H9 (cell line): Measurements from ENCODE around the gene ANKFY1. TPM values are rescaled to one million over a fixed set of nuclear protein-coding genes. Genes with fewer than 3 reads are reported as not detected.

ENCODE experiments used
- DNase-seq: peaks from one replicate; pipeline ENCODE4 v3.0.0-alpha.2; 2017
- H2AFZ ChIP-seq: one replicate; pipeline ENCODE4 v1.6.1; 2013; ENCODE audit warnings: mild to moderate bottlenecking, low read length, control low read depth, moderate library complexity
- H2AK5ac ChIP-seq: 2 replicates; pipeline ENCODE4 v1.6.1; 2013; ENCODE audit warnings: low read length, control low read depth, mixed read lengths; ENCODE audit not compliant: insufficient read length
- H2BK120ac ChIP-seq: one replicate; pipeline ENCODE4 v1.6.1; 2013; ENCODE audit warnings: low read depth, mild to moderate bottlenecking, low read length, control low read depth, inconsistent platforms; ENCODE audit not compliant: poor library complexity, severe bottlenecking
- H2BK12ac ChIP-seq: 2 replicates; pipeline ENCODE4 v1.6.1; 2013; ENCODE audit warnings: low read length, control low read depth, mixed read lengths, low read depth; ENCODE audit not compliant: insufficient read length
- H2BK15ac ChIP-seq: 2 replicates; pipeline ENCODE4 v1.6.1; 2013; ENCODE audit warnings: low read depth, low read length, control low read depth
- H2BK20ac ChIP-seq: one replicate; pipeline ENCODE4 v1.6.1; 2013; ENCODE audit warnings: low read depth, mild to moderate bottlenecking, low read length, control low read depth, inconsistent platforms; ENCODE audit not compliant: poor library complexity, severe bottlenecking
- H2BK5ac ChIP-seq: 2 replicates; pipeline ENCODE4 v1.6.1; 2013; ENCODE audit warnings: low read length, control low read depth, mixed read lengths; ENCODE audit not compliant: insufficient read length
- H3K14ac ChIP-seq: 2 replicates; pipeline ENCODE4 v1.6.1; 2013; ENCODE audit warnings: low read length, control low read depth; ENCODE audit not compliant: insufficient read depth
- H3K18ac ChIP-seq: 2 replicates; pipeline ENCODE4 v1.6.1; 2013; ENCODE audit warnings: low read depth, mild to moderate bottlenecking, mixed read lengths, low read length, control low read depth; ENCODE audit not compliant: insufficient read length
- H3K23ac ChIP-seq: 2 replicates; pipeline ENCODE4 v1.6.1; 2013; ENCODE audit warnings: low read length, control low read depth, mixed read lengths, low read depth; ENCODE audit not compliant: insufficient read length
- H3K23me2 ChIP-seq: 2 replicates; pipeline ENCODE4 v1.6.1; 2013; ENCODE audit warnings: low read depth, mild to moderate bottlenecking, mixed read lengths, low read length, control low read depth; ENCODE audit not compliant: insufficient read length, poor library complexity, severe bottlenecking
- H3K27ac ChIP-seq: 2 replicates; pipeline ENCODE4 v1.5.1; 2013; ENCODE audit warnings: low read length, control low read depth, mixed read lengths, low read depth; ENCODE audit not compliant: insufficient read length
- H3K27me3 ChIP-seq: 2 replicates; pipeline ENCODE4 v1.6.1; 2013; ENCODE audit warnings: low read length, control low read depth, inconsistent platforms; ENCODE audit not compliant: insufficient read depth
- H3K4ac ChIP-seq: 2 replicates; pipeline ENCODE4 v1.6.1; 2013; ENCODE audit warnings: low read depth, mild to moderate bottlenecking, control low read depth, inconsistent platforms, low read length, moderate library complexity
- H3K4me1 ChIP-seq: 2 replicates; pipeline ENCODE4 v1.6.1; 2013; ENCODE audit warnings: low read length, control low read depth, inconsistent platforms; ENCODE audit not compliant: insufficient read depth
- H3K4me2 ChIP-seq: 2 replicates; pipeline ENCODE4 v1.6.1; 2013; ENCODE audit warnings: low read length, control low read depth, mixed read lengths; ENCODE audit not compliant: insufficient read length, insufficient read depth
- H3K56ac ChIP-seq: 2 replicates; pipeline ENCODE4 v1.6.1; 2013; ENCODE audit warnings: low read depth, mild to moderate bottlenecking, mixed read lengths, low read length, control low read depth; ENCODE audit not compliant: insufficient read length
- H3K79me1 ChIP-seq: 2 replicates; pipeline ENCODE4 v1.6.1; 2013; ENCODE audit warnings: low read depth, mild to moderate bottlenecking, moderate library complexity, low read length, control low read depth, inconsistent platforms; ENCODE audit not compliant: insufficient read depth, poor library complexity, severe bottlenecking
- H3K79me2 ChIP-seq: 2 replicates; pipeline ENCODE4 v1.6.1; 2013; ENCODE audit warnings: low read length, control low read depth, inconsistent platforms; ENCODE audit not compliant: insufficient read depth
- H3K9ac ChIP-seq: 2 replicates; pipeline ENCODE4 v1.6.1; 2013; ENCODE audit warnings: low read length, control low read depth, mixed read lengths; ENCODE audit not compliant: insufficient read length; ENCODE audit errors: extremely low read depth
- H3K9me3 ChIP-seq: one replicate; pipeline ENCODE4 v1.6.1; 2013; ENCODE audit warnings: low read depth, low read length, inconsistent platforms; ENCODE audit not compliant: control insufficient read depth
- H3T11ph ChIP-seq: one replicate; pipeline ENCODE4 v1.6.1; 2013; ENCODE audit warnings: mild to moderate bottlenecking, low read length, control low read depth, inconsistent platforms
- H4K20me1 ChIP-seq: one replicate; pipeline ENCODE4 v1.6.1; 2013; ENCODE audit not compliant: control insufficient read depth, insufficient read length, insufficient read depth
- H4K5ac ChIP-seq: 2 replicates; pipeline ENCODE4 v1.6.1; 2013; ENCODE audit warnings: low read depth, mild to moderate bottlenecking, mixed read lengths, low read length, control low read depth; ENCODE audit not compliant: insufficient read length
- H4K8ac ChIP-seq: replicated peaks from 2 replicates; pipeline ENCODE4 v1.6.1; 2013; ENCODE audit warnings: low read length, control low read depth, mixed read lengths, low read depth; ENCODE audit not compliant: insufficient read length
- H4K91ac ChIP-seq: 2 replicates; pipeline ENCODE4 v1.6.1; 2013; ENCODE audit warnings: low read depth, mild to moderate bottlenecking, moderate library complexity, mixed read lengths, low read length, control low read depth; ENCODE audit not compliant: insufficient read length
- H3K27ac Mint-ChIP-seq, 3 experiments: 2 replicates in 2 of 3; 3 replicates in 1 of 3; pipeline ENCODE4 v1.8.0; 2020 to 2021; ENCODE audit warnings: mixed read lengths in 3 of 3, mild to moderate bottlenecking in 1 of 3, moderate library complexity in 1 of 3
- H3K27me3 Mint-ChIP-seq: 2 replicates; pipeline ENCODE4 v1.8.0; 2021; ENCODE audit warnings: low read depth, mild to moderate bottlenecking, moderate library complexity, mixed read lengths
- H3K36me3 Mint-ChIP-seq, 3 experiments: 2 replicates in 2 of 3; 3 replicates in 1 of 3; pipeline ENCODE4 v1.8.0; 2020 to 2021; ENCODE audit warnings: low read depth in 3 of 3, mixed read lengths in 3 of 3; ENCODE audit not compliant: insufficient read depth in 1 of 3
- H3K4me1 Mint-ChIP-seq, 2 experiments: 2 replicates each; pipeline ENCODE4 v1.8.0; 2020; ENCODE audit warnings: mixed read lengths in 2 of 2
- H3K4me3 Mint-ChIP-seq, 2 experiments: 2 replicates in 1 of 2; 3 replicates in 1 of 2; pipeline ENCODE4 v1.8.0; 2020 to 2021; ENCODE audit warnings: mild to moderate bottlenecking in 2 of 2, mixed read lengths in 2 of 2, moderate library complexity in 1 of 2
- H3K9me3 Mint-ChIP-seq, 2 experiments: 2 replicates in 1 of 2; 3 replicates in 1 of 2; pipeline ENCODE4 v1.8.0; 2020; ENCODE audit warnings: mild to moderate bottlenecking in 2 of 2, mixed read lengths in 2 of 2, moderate library complexity in 1 of 2
- WGBS: extraction: QIAGEN DNeasy Blood & Tissue Kit; methylation state at CpG from one replicate; pipeline ENCODE4 v1.1.7; 2013; ENCODE audit warnings: missing lambda C conversion rate, low lambda C conversion rate, mixed read lengths; ENCODE audit not compliant: insufficient read length; ENCODE audit errors: extremely low coverage; 5-methylcytosine and 5-hydroxymethylcytosine counted together
- total RNA-seq: library from RNA; stranded (reverse); gene quantifications from 2 replicates; pipeline ENCODE4 v1.2.1, GENCODE V29; 2021
- TF ChIP-seq, protein P1 (sequence below): fragments of 200-600 bp; sonication (generic); conservative IDR thresholded peaks from 3 replicates; pipeline ENCODE4 v1.8.0; 2021; ENCODE audit warnings: antibody characterized with exemption, mild to moderate bottlenecking

ANKFY1 gene
- total RNA-seq, 1 experiment from 2014 or later: 51.9 TPM

DNA sequence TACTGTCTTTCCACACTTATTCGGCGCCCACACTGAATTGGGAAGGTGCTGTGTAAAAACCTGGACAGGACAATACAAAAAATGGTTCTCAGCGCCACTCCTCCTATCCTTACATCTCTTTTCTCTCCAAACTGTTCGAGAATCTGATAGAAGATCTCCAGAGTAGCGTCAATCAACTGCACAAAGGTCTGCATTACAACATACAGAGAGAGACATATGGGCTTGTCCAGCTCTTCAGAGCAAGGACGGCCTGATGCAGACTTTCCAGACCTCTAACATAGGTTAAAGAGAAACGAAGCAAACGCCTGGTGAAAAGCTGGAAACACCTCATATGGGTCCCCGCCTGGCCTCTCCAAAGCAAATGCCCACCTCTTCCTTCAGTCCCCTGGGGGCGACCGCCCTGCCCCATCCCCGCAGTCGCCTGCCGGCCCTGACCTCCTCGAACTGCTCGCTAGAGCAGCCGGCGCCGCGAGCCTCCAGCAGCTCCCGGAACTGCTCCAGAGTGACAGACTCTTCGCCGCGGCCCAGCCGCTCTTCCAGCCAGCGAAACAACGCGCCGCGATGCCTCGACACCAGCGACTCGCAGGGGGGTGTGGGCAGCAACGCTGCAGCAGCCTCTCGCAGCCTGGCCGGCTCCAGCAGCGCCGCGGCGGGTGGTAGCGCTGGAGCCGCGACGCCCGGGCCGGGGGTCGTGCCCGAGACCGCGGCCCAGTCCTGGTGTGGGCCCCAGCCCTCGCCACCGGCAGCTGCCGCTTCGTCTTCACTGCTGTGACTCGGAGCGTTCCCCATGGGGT lies 121.5 kb downstream of the ANKFY1 start:
- H3K56ac ChIP-seq: no peak overlapping the region
- no peak overlapping the region for H3T11ph ChIP-seq
- H3K27ac ChIP-seq: no peak overlapping the region
- H3K23me2 ChIP-seq: peaks cover 6% of the 10 kb centered on the region
- H4K20me1 ChIP-seq: no peaks in the 10 kb centered on the region
- H2AFZ ChIP-seq: no peak overlapping the region
- peak overlapping the region; percentile 88 for H3K4me2 ChIP-seq
- Mint-ChIP-seq H3K4me3 (peak overlapping the region; percentile 92 to 98), H3K27ac (no peak overlapping the region), H3K4me1 (peaks cover 16% of the 10 kb centered on the region in 2 experiments), H3K27me3 (no peaks in the 10 kb centered on the region; the same call in 1 of the 2 replicates), H3K9me3 (no peaks in the 10 kb centered on the region; a peak in 1 of 5 replicates), H3K36me3 (peaks cover 0 to 1% (median 0%) of the 10 kb centered on the region in 3 experiments; a peak in 1 of 7 replicates)
- no peak overlapping the region for H4K5ac ChIP-seq
- H3K79me1 ChIP-seq: no peaks in the 10 kb centered on the region
- no peak overlapping the region for H4K8ac ChIP-seq
- no peak overlapping the region for H2BK20ac ChIP-seq
- no peaks in the 10 kb centered on the region for H3K4me1 ChIP-seq
- H3K79me2 ChIP-seq: 0 out of 2 replicates have a peak, but pooled peaks cover 2% of the 10 kb centered on the region
- H2BK5ac ChIP-seq: no peak overlapping the region
- WGBS: no CpG with 5 or more reads among the region's 56 CpGs
- H2BK120ac ChIP-seq: no peak overlapping the region
- no peak overlapping the region for H2BK15ac ChIP-seq
- H3K9me3 ChIP-seq: no peaks in the 10 kb centered on the region
- H2AK5ac ChIP-seq: no peak overlapping the region
- H3K4ac ChIP-seq: no peak overlapping the region
- TF ChIP-seq, protein P1, sequence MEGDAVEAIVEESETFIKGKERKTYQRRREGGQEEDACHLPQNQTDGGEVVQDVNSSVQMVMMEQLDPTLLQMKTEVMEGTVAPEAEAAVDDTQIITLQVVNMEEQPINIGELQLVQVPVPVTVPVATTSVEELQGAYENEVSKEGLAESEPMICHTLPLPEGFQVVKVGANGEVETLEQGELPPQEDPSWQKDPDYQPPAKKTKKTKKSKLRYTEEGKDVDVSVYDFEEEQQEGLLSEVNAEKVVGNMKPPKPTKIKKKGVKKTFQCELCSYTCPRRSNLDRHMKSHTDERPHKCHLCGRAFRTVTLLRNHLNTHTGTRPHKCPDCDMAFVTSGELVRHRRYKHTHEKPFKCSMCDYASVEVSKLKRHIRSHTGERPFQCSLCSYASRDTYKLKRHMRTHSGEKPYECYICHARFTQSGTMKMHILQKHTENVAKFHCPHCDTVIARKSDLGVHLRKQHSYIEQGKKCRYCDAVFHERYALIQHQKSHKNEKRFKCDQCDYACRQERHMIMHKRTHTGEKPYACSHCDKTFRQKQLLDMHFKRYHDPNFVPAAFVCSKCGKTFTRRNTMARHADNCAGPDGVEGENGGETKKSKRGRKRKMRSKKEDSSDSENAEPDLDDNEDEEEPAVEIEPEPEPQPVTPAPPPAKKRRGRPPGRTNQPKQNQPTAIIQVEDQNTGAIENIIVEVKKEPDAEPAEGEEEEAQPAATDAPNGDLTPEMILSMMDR: no peak
- H3K14ac ChIP-seq: no peak overlapping the region
- no peak overlapping the region for H2BK12ac ChIP-seq
- H3K27me3 ChIP-seq: no peaks in the 10 kb centered on the region
- no peak overlapping the region for H3K23ac ChIP-seq
- no peak overlapping the region for H3K18ac ChIP-seq
- no peak for DNase-seq
- peak overlapping the region; percentile 56 for H3K9ac ChIP-seq
- H4K91ac ChIP-seq: no peak overlapping the region
